ENCODE data around the gene PLA2G2D.
A peak's percentile ranks its signal among the peaks of the same experiment; 100 is the strongest.
"Not testable (repeated sequence)": the region's sequence is repeated elsewhere in the genome, so short reads cannot be mapped to it uniquely, and the experiment has no call there.

PLA2G2D gene

GRCh38 chr1:20142001-20142710, 22.8 kb upstream of the PLA2G2D start:
- DNase-seq, result no peak

GRCh38 chr1:20141466-20141865, 22.1 kb upstream of the PLA2G2D start:
- DNase-seq, result no peak

- no peak for DNase-seq
Measured at GRCh38 chr1:20141001-20141400, 21.7 kb upstream of the PLA2G2D start.

GRCh38 chr1:20139776-20140612, 20.7 kb upstream of the PLA2G2D start:
- no peak for DNase-seq

GRCh38 chr1:20138961-20139550, 19.7 kb upstream of the PLA2G2D start, which contains the start of gene PLA2G2F:
Gene PLA2G2F, plus strand, starts transcription at chr1:20139323. Its CDS starts 105 bp downstream, at chr1:20139428.
- no peak for DNase-seq

- DNase-seq, result no peak
Measured at GRCh38 chr1:20138346-20138745, 19.0 kb upstream of the PLA2G2D start.

GRCh38 chr1:20137604-20138003, 18.3 kb upstream of the PLA2G2D start:
- DNase-seq, result no peak

GRCh38 chr1:20137055-20137454, 17.7 kb upstream of the PLA2G2D start:
- no peak for DNase-seq

- no peak for DNase-seq
Measured at GRCh38 chr1:20136249-20136648, 16.9 kb upstream of the PLA2G2D start.

- DNase-seq, result no peak
Measured at GRCh38 chr1:20134995-20135394, 15.7 kb upstream of the PLA2G2D start.

GRCh38 chr1:20130518-20130917, 11.2 kb upstream of the PLA2G2D start:
- DNase-seq, result not testable (repeated sequence)

- DNase-seq, result no peak
Measured at GRCh38 chr1:20126806-20127440, 7.6 kb upstream of the PLA2G2D start.

GRCh38 chr1:20126041-20126805, 6.9 kb upstream of the PLA2G2D start:
- DNase-seq, result no peak

GRCh38 chr1:20125100-20125499, 5.8 kb upstream of the PLA2G2D start:
- no peak for DNase-seq

GRCh38 chr1:20124456-20125057, 5.2 kb upstream of the PLA2G2D start:
- DNase-seq, result peak; percentile 81

- no peak for DNase-seq
Measured at GRCh38 chr1:20123722-20124455, 4.6 kb upstream of the PLA2G2D start.

GRCh38 chr1:20120796-20121195, 1.5 kb upstream of the PLA2G2D start:
- no peak for DNase-seq

GRCh38 chr1:20117236-20117635, 2.1 kb downstream of the PLA2G2D start:
- no peak for DNase-seq

- no peak for DNase-seq
Measured at GRCh38 chr1:20115916-20116315, 3.4 kb downstream of the PLA2G2D start.

GRCh38 chr1:20115479-20115878, 3.9 kb downstream of the PLA2G2D start:
- no peak for DNase-seq

- DNase-seq, result no peak
Measured at GRCh38 chr1:20114021-20114648, 5.2 kb downstream of the PLA2G2D start.

Data from kidney glomerular epithelial cell (primary cell).